ENCODE data around the gene ETF1.

ETF1 gene

DNA sequence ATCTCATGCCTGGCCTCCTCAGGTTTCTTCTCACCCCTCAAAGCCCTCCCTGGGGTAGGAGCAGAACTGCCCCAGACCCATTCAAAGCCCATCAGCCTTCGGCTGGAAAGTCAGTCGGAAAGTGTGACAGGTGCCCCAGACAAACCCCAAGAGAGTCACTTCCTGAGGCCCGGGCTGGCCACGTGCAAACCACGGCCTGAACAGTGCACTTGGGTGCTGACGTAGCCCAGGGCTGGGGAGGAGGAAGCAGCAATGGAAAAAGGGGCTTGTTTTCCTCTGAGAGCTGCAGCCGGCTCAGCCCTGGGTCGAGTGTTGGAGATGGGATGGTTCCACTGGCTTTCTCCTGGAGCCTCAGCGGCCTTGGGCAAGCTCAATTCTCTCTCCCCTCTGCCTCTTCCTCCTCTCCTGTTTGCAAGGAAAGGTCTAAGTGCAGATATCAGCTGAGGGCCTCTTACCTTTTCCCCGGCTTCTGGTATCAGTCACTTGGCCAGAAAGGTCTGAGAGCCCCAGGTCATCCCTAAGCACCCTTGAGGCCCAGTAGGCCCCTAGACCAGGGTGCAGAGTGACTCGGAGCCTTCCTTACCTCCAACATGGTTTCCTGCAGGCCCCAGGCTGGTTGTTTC, 83.6 kb downstream of the ETF1 start:
- peak; percentile 93 for DNase-seq

DNA sequence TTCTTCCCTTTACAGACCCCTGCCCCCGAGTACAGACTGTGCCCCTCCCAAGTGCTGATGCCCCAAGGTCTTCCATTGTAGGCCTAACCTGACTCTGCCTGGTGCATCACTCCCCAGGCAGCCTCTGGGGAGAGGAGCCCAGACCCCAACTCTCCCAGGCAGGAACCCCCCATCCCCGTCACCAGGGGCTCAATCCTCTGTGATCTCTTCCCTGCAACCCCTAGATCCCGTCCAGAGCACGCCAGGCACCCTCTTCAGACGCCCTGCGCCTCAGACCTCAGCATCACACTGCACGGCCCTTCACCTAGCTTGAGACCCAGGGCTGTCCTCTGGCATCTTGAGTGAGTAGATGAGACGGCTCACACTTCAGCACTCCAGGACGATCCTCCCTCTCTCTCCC, 84.2 kb downstream of the ETF1 start:
- no peak for DNase-seq

GRCh38 chr5:138458384-138458783, 84.7 kb downstream of the ETF1 start:
- no peak for DNase-seq

DNA sequence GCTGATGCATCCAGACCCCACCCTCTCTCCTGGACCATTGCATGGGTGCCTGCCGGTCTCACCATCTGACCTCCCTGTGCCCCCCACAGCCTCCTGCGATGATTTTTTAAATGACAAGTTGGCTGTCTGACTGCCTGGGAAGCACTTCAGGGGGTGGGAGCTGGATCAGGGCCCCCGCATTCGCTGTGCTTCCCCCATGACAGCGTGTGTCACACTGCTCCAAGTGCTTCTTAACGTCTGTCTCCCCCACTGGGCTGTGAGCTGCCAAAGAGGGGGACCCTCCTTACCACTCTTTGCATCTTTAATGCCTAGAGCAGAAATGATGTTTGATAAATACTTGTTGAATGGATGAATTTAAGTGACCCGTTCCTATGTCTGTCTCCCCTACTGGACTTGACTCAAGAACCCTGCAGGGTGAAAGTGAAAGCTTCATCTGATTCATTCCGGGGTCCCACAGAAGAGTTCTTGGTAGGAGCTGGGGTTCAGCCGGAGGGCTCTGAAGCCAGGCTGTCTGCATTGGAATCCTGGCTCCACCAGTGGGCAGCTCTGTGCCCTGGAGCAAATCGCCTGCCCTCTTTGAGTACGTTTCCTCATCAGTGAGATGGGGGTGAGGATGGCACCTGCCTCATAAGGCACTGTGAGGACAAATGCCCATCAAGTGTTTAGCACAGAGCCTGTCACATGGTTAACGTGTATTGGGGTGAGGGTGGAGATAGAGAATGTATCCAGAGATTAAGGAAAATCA, 85.3 kb downstream of the ETF1 start:
- no peak for DNase-seq

Data from activated effector memory CD4-positive, alpha-beta T cell treated with anti-CD3 and anti-CD28 coated beads, Interleukin-2, amount 50 U/mL, for 16 hours (primary cell).